Endothelial cell (in vitro differentiated cells): ENCODE measurements around the gene WDR46. TPM values are rescaled to one million over a fixed set of nuclear protein-coding genes. Genes with fewer than 3 reads are reported as not detected.

Experiments used
- DNase-seq: peaks from one replicate; pipeline ENCODE4 v3.0.0; 2021; ENCODE audit warnings: low spot score
- H3K27ac Mint-ChIP-seq: one replicate; pipeline ENCODE4 v1.8.0; 2021; ENCODE audit warnings: mixed read lengths, inconsistent platforms; ENCODE audit not compliant: unreplicated experiment
- H3K27me3 Mint-ChIP-seq: one replicate; pipeline ENCODE4 v1.8.0; 2021; ENCODE audit warnings: mild to moderate bottlenecking, moderate library complexity, mixed read lengths, inconsistent platforms; ENCODE audit not compliant: unreplicated experiment
- H3K36me3 Mint-ChIP-seq: one replicate; pipeline ENCODE4 v1.8.0; 2021; ENCODE audit warnings: mild to moderate bottlenecking, low read depth, mixed read lengths, inconsistent platforms; ENCODE audit not compliant: unreplicated experiment
- H3K4me1 Mint-ChIP-seq: one replicate; pipeline ENCODE4 v1.8.0; 2021; ENCODE audit warnings: mild to moderate bottlenecking, mixed read lengths, inconsistent platforms; ENCODE audit not compliant: unreplicated experiment
- H3K4me3 Mint-ChIP-seq: one replicate; pipeline ENCODE4 v1.8.0; 2021; ENCODE audit warnings: mild to moderate bottlenecking, mixed read lengths, inconsistent platforms; ENCODE audit not compliant: unreplicated experiment
- H3K9me3 Mint-ChIP-seq: one replicate; pipeline ENCODE4 v1.8.0; 2021; ENCODE audit warnings: mixed read lengths, inconsistent platforms; ENCODE audit not compliant: unreplicated experiment
- long read RNA-seq: library from polyadenylated mRNA; unstranded; transcript quantifications from one replicate; pipeline ENCODE4 v2.0.0, GENCODE V29; 2020; ENCODE audit not compliant: unreplicated experiment
- total RNA-seq: library from RNA; stranded (reverse); fragmentation: NEBNext Ultra II Directional; extraction: Animal tissue kit (Norgen Biotek cat#: 25700); gene quantifications from one replicate; pipeline ENCODE4 v1.2.1, GENCODE V29; 2021; ENCODE audit not compliant: unreplicated experiment
- TF ChIP-seq, protein P1 (sequence below): fragments of 200-600 bp; sonication (generic); IDR thresholded peaks from one replicate; pipeline ENCODE4 v1.5.0; 2021; ENCODE audit warnings: antibody characterized with exemption; ENCODE audit not compliant: unreplicated experiment

WDR46 gene, protein sequence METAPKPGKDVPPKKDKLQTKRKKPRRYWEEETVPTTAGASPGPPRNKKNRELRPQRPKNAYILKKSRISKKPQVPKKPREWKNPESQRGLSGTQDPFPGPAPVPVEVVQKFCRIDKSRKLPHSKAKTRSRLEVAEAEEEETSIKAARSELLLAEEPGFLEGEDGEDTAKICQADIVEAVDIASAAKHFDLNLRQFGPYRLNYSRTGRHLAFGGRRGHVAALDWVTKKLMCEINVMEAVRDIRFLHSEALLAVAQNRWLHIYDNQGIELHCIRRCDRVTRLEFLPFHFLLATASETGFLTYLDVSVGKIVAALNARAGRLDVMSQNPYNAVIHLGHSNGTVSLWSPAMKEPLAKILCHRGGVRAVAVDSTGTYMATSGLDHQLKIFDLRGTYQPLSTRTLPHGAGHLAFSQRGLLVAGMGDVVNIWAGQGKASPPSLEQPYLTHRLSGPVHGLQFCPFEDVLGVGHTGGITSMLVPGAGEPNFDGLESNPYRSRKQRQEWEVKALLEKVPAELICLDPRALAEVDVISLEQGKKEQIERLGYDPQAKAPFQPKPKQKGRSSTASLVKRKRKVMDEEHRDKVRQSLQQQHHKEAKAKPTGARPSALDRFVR
- total RNA-seq: 48.5 TPM
- long read RNA-seq, transcript WDR46-231 (15 exons, 2,358 nt): major isoform, 30 of 46 reads
- long read RNA-seq, partial matches to known transcripts: 7 of 46 reads
- long read RNA-seq, other reads (novel, unspliced or antisense): 9 of 46 reads

DNA sequence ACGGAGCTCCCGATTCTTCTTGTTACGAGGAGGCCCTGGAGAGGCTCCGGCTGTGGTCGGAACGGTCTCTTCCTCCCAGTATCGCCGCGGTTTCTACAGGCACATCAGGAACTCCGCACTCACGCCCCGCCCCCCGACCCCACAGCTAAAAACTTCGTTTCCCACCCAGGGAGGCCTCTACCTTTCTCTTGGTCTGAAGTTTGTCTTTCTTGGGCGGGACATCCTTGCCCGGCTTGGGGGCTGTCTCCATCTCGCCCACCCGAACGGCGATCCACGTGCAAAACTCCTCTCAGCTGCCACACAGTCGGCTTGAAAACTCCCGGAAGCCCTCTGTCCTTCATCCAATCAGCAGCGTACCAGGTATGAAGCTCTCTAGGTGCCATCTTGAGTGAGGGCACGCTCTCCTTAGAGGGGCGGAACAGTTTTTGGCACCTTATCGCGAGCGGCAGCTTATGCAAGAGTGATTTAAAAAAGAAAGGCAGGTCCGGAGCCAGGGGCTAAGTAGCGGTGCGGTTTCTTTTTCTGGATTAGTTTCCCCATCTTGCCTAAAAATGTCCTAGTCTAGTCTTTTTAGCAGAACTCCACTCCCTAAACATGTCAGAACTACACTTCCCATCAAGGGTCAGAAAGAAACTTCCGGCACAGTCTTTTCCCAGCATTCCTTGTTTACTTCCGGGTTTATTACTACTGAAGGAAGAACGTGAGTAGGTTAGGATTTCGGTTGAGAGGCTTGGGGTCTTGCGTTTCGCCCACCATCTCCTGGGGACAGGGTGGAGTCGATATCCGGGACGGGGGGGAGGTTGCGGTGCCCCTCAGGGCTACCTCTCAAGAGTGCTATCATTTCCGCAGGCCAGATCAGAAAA is at the start of gene WDR46, which contains the start of gene PFDN6:
WDR46 (minus strand) TSS at position 319 of the 863 bp plus-strand sequence; CDS start at position 250, 69 bp downstream.
PFDN6 (plus strand) TSS at position 681 of the 863 bp plus-strand sequence. CDS start 256 bp downstream, outside the sequence.
- peak within 1 kb of the TSS; percentile 95 for H3K4me3 Mint-ChIP-seq
- TF ChIP-seq, protein P1, sequence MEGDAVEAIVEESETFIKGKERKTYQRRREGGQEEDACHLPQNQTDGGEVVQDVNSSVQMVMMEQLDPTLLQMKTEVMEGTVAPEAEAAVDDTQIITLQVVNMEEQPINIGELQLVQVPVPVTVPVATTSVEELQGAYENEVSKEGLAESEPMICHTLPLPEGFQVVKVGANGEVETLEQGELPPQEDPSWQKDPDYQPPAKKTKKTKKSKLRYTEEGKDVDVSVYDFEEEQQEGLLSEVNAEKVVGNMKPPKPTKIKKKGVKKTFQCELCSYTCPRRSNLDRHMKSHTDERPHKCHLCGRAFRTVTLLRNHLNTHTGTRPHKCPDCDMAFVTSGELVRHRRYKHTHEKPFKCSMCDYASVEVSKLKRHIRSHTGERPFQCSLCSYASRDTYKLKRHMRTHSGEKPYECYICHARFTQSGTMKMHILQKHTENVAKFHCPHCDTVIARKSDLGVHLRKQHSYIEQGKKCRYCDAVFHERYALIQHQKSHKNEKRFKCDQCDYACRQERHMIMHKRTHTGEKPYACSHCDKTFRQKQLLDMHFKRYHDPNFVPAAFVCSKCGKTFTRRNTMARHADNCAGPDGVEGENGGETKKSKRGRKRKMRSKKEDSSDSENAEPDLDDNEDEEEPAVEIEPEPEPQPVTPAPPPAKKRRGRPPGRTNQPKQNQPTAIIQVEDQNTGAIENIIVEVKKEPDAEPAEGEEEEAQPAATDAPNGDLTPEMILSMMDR: no peak
- no peaks in the 10 kb centered on the region for H3K9me3 Mint-ChIP-seq
- H3K36me3 Mint-ChIP-seq: peaks cover 33% of the 10 kb centered on the region
- peak; percentile 63 for DNase-seq
- peaks cover 9% of the 10 kb centered on the region for H3K27me3 Mint-ChIP-seq
- H3K27ac Mint-ChIP-seq: peak within 1 kb of the TSS; percentile 81
- peaks cover 41% of the 10 kb centered on the region for H3K4me1 Mint-ChIP-seq

- TF ChIP-seq, protein P1: no peak
- H3K9me3 Mint-ChIP-seq: no peaks in the 10 kb centered on the region
- H3K36me3 Mint-ChIP-seq: no peaks in the 10 kb centered on the region
- no peaks in the 10 kb centered on the region for H3K4me1 Mint-ChIP-seq
- no peak overlapping the region for H3K4me3 Mint-ChIP-seq
- peaks cover 2% of the 10 kb centered on the region for H3K27me3 Mint-ChIP-seq
- no peak overlapping the region for H3K27ac Mint-ChIP-seq
- DNase-seq: no peak
These were observed 47.5 kb upstream of the WDR46 start for GRCh38 chr6:33336495-33336894.

DNA sequence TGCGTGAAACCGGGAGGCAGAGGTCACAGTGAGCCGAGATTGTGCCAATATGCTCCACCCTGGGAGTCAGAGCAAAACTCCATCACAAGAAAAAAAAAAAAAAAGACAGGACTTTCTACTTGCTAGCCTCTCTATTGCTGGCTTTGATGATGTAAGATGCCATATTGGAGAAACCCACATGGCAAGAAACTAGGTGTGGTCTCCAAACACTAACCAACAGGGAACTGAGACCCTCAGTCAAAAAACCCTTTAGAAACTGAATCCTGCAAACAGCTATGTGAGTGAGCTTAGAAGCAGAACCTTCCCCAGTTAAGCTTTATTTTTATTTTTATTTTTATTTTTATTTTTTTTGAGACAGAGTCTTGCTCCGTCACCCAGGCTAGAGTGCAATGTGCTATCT is 46.9 kb upstream of the WDR46 start:
- H3K4me3 Mint-ChIP-seq: no peak overlapping the region
- TF ChIP-seq, protein P1: no peak
- no peaks in the 10 kb centered on the region for H3K36me3 Mint-ChIP-seq
- no peak overlapping the region for H3K27ac Mint-ChIP-seq
- H3K4me1 Mint-ChIP-seq: no peaks in the 10 kb centered on the region
- no peak for DNase-seq
- peaks cover 2% of the 10 kb centered on the region for H3K27me3 Mint-ChIP-seq
- H3K9me3 Mint-ChIP-seq: no peaks in the 10 kb centered on the region

- no peaks in the 10 kb centered on the region for H3K4me1 Mint-ChIP-seq
- TF ChIP-seq, protein P1: no peak
- peaks cover 2% of the 10 kb centered on the region for H3K27me3 Mint-ChIP-seq
- no peaks in the 10 kb centered on the region for H3K36me3 Mint-ChIP-seq
- H3K4me3 Mint-ChIP-seq: no peak overlapping the region
- DNase-seq: no peak
- H3K9me3 Mint-ChIP-seq: no peaks in the 10 kb centered on the region
- no peak overlapping the region for H3K27ac Mint-ChIP-seq
These were observed 44.6 kb upstream of the WDR46 start for GRCh38 chr6:33333666-33334065.
